Suppressor macrophage treated with lipopolysaccharide for 1 hour (primary cell): Measurements from ENCODE around the gene POU4F1.
A peak's percentile ranks its signal among the peaks of the same experiment; 100 is the strongest.

Experiments used
- DNase-seq, 3 donors: peaks; one replicate each; pipeline ENCODE4 v3.0.0-alpha.2; 2020 to 2022

Gene POU4F1

GRCh38 chr13:78589206-78589605, 14.1 kb downstream of the POU4F1 start:
- peak; percentile 51 to 79 (median 66) for DNase-seq

- DNase-seq: no peak
Measured at GRCh38 chr13:78587395-78587794, 16.0 kb downstream of the POU4F1 start.

- DNase-seq: no peak
Measured at GRCh38 chr13:78586706-78587105, 16.6 kb downstream of the POU4F1 start.

- DNase-seq: peak; percentile 39 to 50 (median 41)
Measured at GRCh38 chr13:78576261-78576660, 27.1 kb downstream of the POU4F1 start.

GRCh38 chr13:78572459-78572858, 30.9 kb downstream of the POU4F1 start:
- DNase-seq: no peak

- no peak for DNase-seq
Measured at GRCh38 chr13:78569029-78569428, 34.3 kb downstream of the POU4F1 start.

- DNase-seq: no peak
Measured at GRCh38 chr13:78566631-78567030, 36.7 kb downstream of the POU4F1 start.

GRCh38 chr13:78562237-78562889, 41.0 kb downstream of the POU4F1 start:
- DNase-seq: peak in 1 of 3 donors; percentile 5
